Neural cell (in vitro differentiated cells): ENCODE measurements around the gene CUBN. TPM values are rescaled to one million over a fixed set of nuclear protein-coding genes. Genes with fewer than 3 reads are reported as not detected.

Experiments used
- H2AFZ ChIP-seq: fragments of 200-600, 300-800 bp; sonication (generic), shearing (Covaris generic); 2 replicates; pipeline ENCODE4 v1.6.0; 2014; ENCODE audit warnings: low read depth, mild to moderate bottlenecking, antibody characterized with exemption, low read length, moderate library complexity
- H3F3A ChIP-seq: fragments of 200-600 bp; shearing (Covaris generic); 2 replicates; pipeline ENCODE4 v1.6.1; 2016; ENCODE audit warnings: mild to moderate bottlenecking, moderate library complexity, mixed read lengths, antibody characterized with exemption, low read length; ENCODE audit not compliant: insufficient read depth, poor library complexity, severe bottlenecking
- H3K27ac ChIP-seq: fragments of 200-600, 300-800 bp; sonication (generic), shearing (Covaris generic); 2 replicates; pipeline ENCODE4 v1.5.1; 2014; ENCODE audit warnings: mild to moderate bottlenecking, low read length, moderate library complexity
- H3K27me3 ChIP-seq: fragments of 300-800, 200-600 bp; sonication (generic), shearing (Covaris generic); 2 replicates; pipeline ENCODE4 v1.6.0; 2014; ENCODE audit warnings: mild to moderate bottlenecking, low read depth, low read length, moderate library complexity; ENCODE audit not compliant: insufficient read depth
- H3K36me3 ChIP-seq: fragments of 300-800, 200-600 bp; sonication (generic), shearing (Covaris generic); 2 replicates; pipeline ENCODE4 v1.5.1; 2014; ENCODE audit warnings: mild to moderate bottlenecking, antibody characterized with exemption, low read length, moderate library complexity; ENCODE audit not compliant: insufficient read depth
- H3K4me2 ChIP-seq: fragments of 300-800, 200-600 bp; sonication (generic), shearing (Covaris generic); 2 replicates; pipeline ENCODE4 v1.6.0; 2014; ENCODE audit warnings: mild to moderate bottlenecking, low read length
- H3K4me3 ChIP-seq: fragments of 300-800, 200-600 bp; sonication (generic), shearing (Covaris generic); 2 replicates; pipeline ENCODE4 v1.5.1; 2014; ENCODE audit warnings: mild to moderate bottlenecking, low read length, moderate library complexity
- H3K79me2 ChIP-seq: fragments of 200-600 bp; shearing (Covaris generic); replicated peaks from 2 replicates; pipeline ENCODE4 v1.6.0; 2014; ENCODE audit warnings: mild to moderate bottlenecking, low read length, moderate library complexity; ENCODE audit not compliant: insufficient read depth
- H3K9ac ChIP-seq: fragments of 300-800, 200-600 bp; sonication (generic), shearing (Covaris generic); 2 replicates; pipeline ENCODE4 v1.6.1; 2016; ENCODE audit warnings: mild to moderate bottlenecking, low read length, mixed read lengths
- H3K9me2 ChIP-seq: fragments of 200-600 bp; shearing (Covaris generic); 2 replicates; pipeline ENCODE4 v1.6.1; 2016; ENCODE audit warnings: mild to moderate bottlenecking, low read length, mixed read lengths; ENCODE audit not compliant: insufficient read depth
- H3K9me3 ChIP-seq: fragments of 200-600, 300-800 bp; sonication (generic), shearing (Covaris generic); 2 replicates; pipeline ENCODE4 v1.6.1; 2016; ENCODE audit warnings: mild to moderate bottlenecking, mixed run types, low read length, moderate library complexity, mixed read lengths
- H4K20me1 ChIP-seq: fragments of 200-600 bp; shearing (Covaris generic); 2 replicates; pipeline ENCODE4 v1.6.1; 2016; ENCODE audit warnings: mild to moderate bottlenecking, mixed run types; ENCODE audit not compliant: insufficient read depth
- EP300 ChIP-seq: fragments of 450-650 bp; conservative IDR thresholded peaks from 2 replicates; pipeline ENCODE4 v1.6.1; 2014; ENCODE audit warnings: antibody characterized with exemption, mild to moderate bottlenecking, moderate library complexity; ENCODE audit not compliant: poor library complexity, severe bottlenecking
- EZH2 ChIP-seq: fragments of 200-600, 300-800 bp; shearing (Covaris generic), sonication (generic); IDR thresholded peaks from 2 replicates; pipeline ENCODE4 v1.6.1; 2014; ENCODE audit warnings: antibody characterized with exemption, low read length, borderline replicate concordance, mild to moderate bottlenecking; ENCODE audit not compliant: insufficient read depth, poor library complexity, severe bottlenecking
- MXI1 ChIP-seq: fragments of 450-650 bp; conservative IDR thresholded peaks from 2 replicates; pipeline ENCODE4 v1.6.1; 2014; ENCODE audit warnings: antibody characterized with exemption, mild to moderate bottlenecking; ENCODE audit not compliant: poor library complexity, severe bottlenecking
- POLR2AphosphoS5 ChIP-seq: IDR thresholded peaks from 2 replicates; pipeline ENCODE4 v1.6.1; 2012
- RAD21 ChIP-seq: fragments of 450-650 bp; conservative IDR thresholded peaks from 2 replicates; pipeline ENCODE4 v1.6.1; 2014; ENCODE audit warnings: antibody characterized with exemption, mild to moderate bottlenecking, moderate library complexity
- SMC3 ChIP-seq: fragments of 450-650 bp; conservative IDR thresholded peaks from 2 replicates; pipeline ENCODE4 v1.6.1; 2014; ENCODE audit warnings: antibody characterized with exemption, mild to moderate bottlenecking, moderate library complexity; ENCODE audit not compliant: poor library complexity
- TAF1 ChIP-seq: IDR thresholded peaks from 2 replicates; pipeline ENCODE4 v1.6.1; 2012; ENCODE audit warnings: low read depth
- polyA plus RNA-seq: library from polyadenylated mRNA; depleted of rRNA; stranded (reverse); fragments of >200 nt; gene quantifications from 2 replicates; pipeline ENCODE4 v1.2.3, GENCODE V29; 2014
- TF ChIP-seq, protein P1 (sequence below): fragments of 450-650 bp; IDR thresholded peaks from 2 replicates; pipeline ENCODE4 v1.5.1; 2014; ENCODE audit warnings: antibody characterized with exemption, mild to moderate bottlenecking, moderate library complexity; ENCODE audit not compliant: poor library complexity, severe bottlenecking
- TF ChIP-seq, protein P2 (sequence below): IDR thresholded peaks from 2 replicates; pipeline ENCODE4 v1.6.1; 2012; ENCODE audit warnings: borderline replicate concordance

Gene CUBN
- polyA plus RNA-seq, 1 donor from 2014 or later: 7.1 TPM

DNA sequence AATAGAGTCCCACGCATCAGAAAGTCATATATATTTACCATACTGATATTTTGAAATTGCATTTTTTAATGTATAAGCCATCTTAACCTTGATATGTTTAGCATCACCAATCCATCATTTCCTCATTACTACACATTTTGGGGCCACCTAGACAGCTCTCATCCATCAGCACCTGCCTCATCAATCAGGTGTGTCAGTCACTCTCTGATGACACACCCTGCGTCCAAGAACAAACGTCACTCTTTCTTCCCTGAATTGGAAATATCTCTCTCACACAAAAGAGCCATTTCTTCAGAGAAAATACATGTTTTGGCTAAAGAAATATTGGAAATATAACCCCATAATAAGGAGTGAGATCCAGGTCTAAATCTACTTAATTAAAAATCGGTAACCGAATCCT, 273.5 kb downstream of the CUBN start (continued):
- TF ChIP-seq EZH2: no peak
- no peak for TF ChIP-seq EP300

DNA sequence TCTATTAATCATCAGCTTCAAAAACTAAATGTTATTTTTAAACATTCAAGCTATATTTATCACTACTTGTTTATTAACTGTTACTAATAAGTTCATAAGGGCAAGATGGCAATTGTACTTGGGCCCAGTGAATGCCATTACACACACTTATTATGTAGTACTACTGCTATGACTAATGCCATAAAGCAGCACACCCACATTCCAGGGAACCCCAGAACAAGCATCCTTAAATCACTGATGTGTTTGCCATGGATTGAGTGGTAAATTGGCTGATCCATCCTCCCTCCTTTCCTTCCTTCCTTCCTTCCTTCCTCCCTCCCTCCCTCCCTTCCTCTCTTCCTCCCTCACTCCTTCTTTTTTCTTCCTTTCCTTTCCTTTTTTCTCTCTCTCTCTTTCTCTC, 275.0 kb downstream of the CUBN start:
- no peaks in the 10 kb centered on the region for H4K20me1 ChIP-seq
- no peak overlapping the region for H3K4me3 ChIP-seq
- H3K79me2 ChIP-seq: no peaks in the 10 kb centered on the region
- no peaks in the 10 kb centered on the region for H3K36me3 ChIP-seq
- no peaks in the 10 kb centered on the region for H3K27me3 ChIP-seq
- no peaks in the 10 kb centered on the region for H3K9me3 ChIP-seq
- no peak overlapping the region for H3K9ac ChIP-seq
- no peak overlapping the region for H2AFZ ChIP-seq
- no peaks in the 10 kb centered on the region for H3F3A ChIP-seq
- no peak overlapping the region for H3K27ac ChIP-seq
- TF ChIP-seq SMC3 (no peak), RAD21 (no peak), MXI1 (no peak), EP300 (no peak), TAF1 (no peak), POLR2AphosphoS5 (no peak), EZH2 (no peak)
- TF ChIP-seq, protein P1, sequence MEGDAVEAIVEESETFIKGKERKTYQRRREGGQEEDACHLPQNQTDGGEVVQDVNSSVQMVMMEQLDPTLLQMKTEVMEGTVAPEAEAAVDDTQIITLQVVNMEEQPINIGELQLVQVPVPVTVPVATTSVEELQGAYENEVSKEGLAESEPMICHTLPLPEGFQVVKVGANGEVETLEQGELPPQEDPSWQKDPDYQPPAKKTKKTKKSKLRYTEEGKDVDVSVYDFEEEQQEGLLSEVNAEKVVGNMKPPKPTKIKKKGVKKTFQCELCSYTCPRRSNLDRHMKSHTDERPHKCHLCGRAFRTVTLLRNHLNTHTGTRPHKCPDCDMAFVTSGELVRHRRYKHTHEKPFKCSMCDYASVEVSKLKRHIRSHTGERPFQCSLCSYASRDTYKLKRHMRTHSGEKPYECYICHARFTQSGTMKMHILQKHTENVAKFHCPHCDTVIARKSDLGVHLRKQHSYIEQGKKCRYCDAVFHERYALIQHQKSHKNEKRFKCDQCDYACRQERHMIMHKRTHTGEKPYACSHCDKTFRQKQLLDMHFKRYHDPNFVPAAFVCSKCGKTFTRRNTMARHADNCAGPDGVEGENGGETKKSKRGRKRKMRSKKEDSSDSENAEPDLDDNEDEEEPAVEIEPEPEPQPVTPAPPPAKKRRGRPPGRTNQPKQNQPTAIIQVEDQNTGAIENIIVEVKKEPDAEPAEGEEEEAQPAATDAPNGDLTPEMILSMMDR: no peak
- TF ChIP-seq, protein P2, sequence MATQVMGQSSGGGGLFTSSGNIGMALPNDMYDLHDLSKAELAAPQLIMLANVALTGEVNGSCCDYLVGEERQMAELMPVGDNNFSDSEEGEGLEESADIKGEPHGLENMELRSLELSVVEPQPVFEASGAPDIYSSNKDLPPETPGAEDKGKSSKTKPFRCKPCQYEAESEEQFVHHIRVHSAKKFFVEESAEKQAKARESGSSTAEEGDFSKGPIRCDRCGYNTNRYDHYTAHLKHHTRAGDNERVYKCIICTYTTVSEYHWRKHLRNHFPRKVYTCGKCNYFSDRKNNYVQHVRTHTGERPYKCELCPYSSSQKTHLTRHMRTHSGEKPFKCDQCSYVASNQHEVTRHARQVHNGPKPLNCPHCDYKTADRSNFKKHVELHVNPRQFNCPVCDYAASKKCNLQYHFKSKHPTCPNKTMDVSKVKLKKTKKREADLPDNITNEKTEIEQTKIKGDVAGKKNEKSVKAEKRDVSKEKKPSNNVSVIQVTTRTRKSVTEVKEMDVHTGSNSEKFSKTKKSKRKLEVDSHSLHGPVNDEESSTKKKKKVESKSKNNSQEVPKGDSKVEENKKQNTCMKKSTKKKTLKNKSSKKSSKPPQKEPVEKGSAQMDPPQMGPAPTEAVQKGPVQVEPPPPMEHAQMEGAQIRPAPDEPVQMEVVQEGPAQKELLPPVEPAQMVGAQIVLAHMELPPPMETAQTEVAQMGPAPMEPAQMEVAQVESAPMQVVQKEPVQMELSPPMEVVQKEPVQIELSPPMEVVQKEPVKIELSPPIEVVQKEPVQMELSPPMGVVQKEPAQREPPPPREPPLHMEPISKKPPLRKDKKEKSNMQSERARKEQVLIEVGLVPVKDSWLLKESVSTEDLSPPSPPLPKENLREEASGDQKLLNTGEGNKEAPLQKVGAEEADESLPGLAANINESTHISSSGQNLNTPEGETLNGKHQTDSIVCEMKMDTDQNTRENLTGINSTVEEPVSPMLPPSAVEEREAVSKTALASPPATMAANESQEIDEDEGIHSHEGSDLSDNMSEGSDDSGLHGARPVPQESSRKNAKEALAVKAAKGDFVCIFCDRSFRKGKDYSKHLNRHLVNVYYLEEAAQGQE: no peak
- H3K4me2 ChIP-seq: no peak overlapping the region
- H3K9me2 ChIP-seq: no peaks in the 10 kb centered on the region

DNA sequence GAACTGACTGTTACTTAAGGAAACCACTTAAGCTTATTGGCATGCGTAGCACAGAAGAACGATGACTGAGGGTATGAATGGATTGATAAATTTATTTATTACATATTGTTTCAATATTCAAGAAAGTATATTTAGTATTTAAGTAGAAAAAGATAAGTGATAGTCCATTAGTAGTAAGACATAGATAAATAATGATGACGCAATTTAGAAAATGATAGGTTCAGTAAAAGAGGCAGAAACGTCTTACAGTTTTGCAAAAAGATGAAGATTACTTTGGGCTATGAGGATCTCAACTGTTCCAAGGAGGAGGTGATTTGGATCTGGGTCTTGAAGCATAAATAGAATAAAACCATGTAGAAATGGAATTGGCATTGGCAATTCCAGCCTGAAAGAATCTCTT, 275.8 kb downstream of the CUBN start:
- Histone ChIP-seq H3K4me2 (no peak overlapping the region), H3K9me3 (no peaks in the 10 kb centered on the region), H3K4me3 (no peak overlapping the region), H4K20me1 (no peaks in the 10 kb centered on the region), H3K27ac (no peak overlapping the region), H3K36me3 (no peaks in the 10 kb centered on the region), H3K27me3 (no peaks in the 10 kb centered on the region), H3K9ac (no peak overlapping the region), H3F3A (no peaks in the 10 kb centered on the region), H3K79me2 (no peaks in the 10 kb centered on the region), H3K9me2 (no peaks in the 10 kb centered on the region), H2AFZ (no peak overlapping the region)
- TF ChIP-seq, protein P2: no peak
- TF ChIP-seq POLR2AphosphoS5 (no peak), MXI1 (no peak), EZH2 (no peak), TAF1 (no peak), EP300 (no peak), SMC3 (no peak), RAD21 (no peak)
- TF ChIP-seq, protein P1: no peak
